ENCODE data around the gene SPEN. TPM values are rescaled to one million over a fixed set of nuclear protein-coding genes. Genes with fewer than 3 reads are reported as not detected.

Gene SPEN
- total RNA-seq, 1 experiment from 2014 or later = 46.4 TPM

DNA sequence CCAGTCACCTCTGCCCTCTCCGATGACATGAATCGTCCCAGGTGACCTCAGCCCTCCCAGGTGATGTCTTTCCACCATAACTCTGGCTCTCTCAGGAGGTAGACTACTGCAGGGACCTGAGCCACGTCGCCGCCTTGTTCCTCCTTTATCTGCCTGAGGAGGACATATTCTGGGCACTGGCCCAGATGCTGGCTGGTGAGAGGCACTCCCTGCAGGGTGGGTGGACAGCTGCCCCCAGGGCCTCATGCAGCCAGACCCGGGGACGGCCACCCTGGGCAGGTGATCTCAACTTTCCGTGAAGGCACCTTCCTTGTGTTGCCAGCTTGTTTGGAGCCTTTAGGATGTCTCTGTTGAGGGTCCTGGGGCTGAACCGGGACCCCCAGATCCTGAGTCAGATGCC is 142.3 kb downstream of the SPEN start:
- Mint-ChIP-seq H3K27me3 (ENCODE audit: insufficient read depth, unreplicated experiment) (no peaks in the 10 kb centered on the region), H3K27ac (ENCODE audit: unreplicated experiment) (no peak overlapping the region), H3K4me1 (ENCODE audit: low read depth, unreplicated experiment) (no peaks in the 10 kb centered on the region), H3K9me3 (ENCODE audit: unreplicated experiment) (no peaks in the 10 kb centered on the region), H3K4me3 (ENCODE audit: unreplicated experiment) (no peak overlapping the region), H3K36me3 (ENCODE audit: insufficient read depth, unreplicated experiment) (no peaks in the 10 kb centered on the region)
- no TSS peak for BruUV-seq (replicated peaks)
- TF ChIP-seq, protein P1, sequence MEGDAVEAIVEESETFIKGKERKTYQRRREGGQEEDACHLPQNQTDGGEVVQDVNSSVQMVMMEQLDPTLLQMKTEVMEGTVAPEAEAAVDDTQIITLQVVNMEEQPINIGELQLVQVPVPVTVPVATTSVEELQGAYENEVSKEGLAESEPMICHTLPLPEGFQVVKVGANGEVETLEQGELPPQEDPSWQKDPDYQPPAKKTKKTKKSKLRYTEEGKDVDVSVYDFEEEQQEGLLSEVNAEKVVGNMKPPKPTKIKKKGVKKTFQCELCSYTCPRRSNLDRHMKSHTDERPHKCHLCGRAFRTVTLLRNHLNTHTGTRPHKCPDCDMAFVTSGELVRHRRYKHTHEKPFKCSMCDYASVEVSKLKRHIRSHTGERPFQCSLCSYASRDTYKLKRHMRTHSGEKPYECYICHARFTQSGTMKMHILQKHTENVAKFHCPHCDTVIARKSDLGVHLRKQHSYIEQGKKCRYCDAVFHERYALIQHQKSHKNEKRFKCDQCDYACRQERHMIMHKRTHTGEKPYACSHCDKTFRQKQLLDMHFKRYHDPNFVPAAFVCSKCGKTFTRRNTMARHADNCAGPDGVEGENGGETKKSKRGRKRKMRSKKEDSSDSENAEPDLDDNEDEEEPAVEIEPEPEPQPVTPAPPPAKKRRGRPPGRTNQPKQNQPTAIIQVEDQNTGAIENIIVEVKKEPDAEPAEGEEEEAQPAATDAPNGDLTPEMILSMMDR (IDR thresholded peaks at IDR 0.05; ENCODE audit: insufficient read depth in 1 of 2, low read depth in 1 of 2, low read length in 1 of 2, severe bottlenecking in 1 of 2, unreplicated experiment in 1 of 2) = no peak
- POLR2A ChIA-PET = no interaction called here
- CTCF ChIA-PET = no interaction called here
- no peaks in the 10 kb centered on the region for H3K36me3 ChIP-seq (ENCODE audit: control insufficient read depth, insufficient read depth, low read length)
- no peak for DNase-seq
- H3K4me1 ChIP-seq = no peaks in the 10 kb centered on the region
- no peaks in the 10 kb centered on the region for H3K9me3 ChIP-seq
- H3K27me3 ChIP-seq (replicated peaks; ENCODE audit: control insufficient read depth, insufficient read depth, low read length) = no peaks in the 10 kb centered on the region
- intact Hi-C loops (cut with micrococcal nuclease; ENCODE audit: unreplicated experiment) = no loop called here
- H3K4me3 ChIP-seq (ENCODE audit: low read depth, low read length) = no peak overlapping the region

Other genes with a start within 250 kb of the SPEN start
- gene DDI2, start 230.2 kb upstream of the SPEN start, total RNA-seq (2022) = 53.1 and 53.4 TPM in 2 replicates
- 33.3 and 38.6 TPM in 2 replicates for gene PLEKHM2, start 163.4 kb upstream of the SPEN start, total RNA-seq (2022)
- 0.49 and 1.1 TPM in 2 replicates for gene SLC25A34, start 111.4 kb upstream of the SPEN start, total RNA-seq (2022)
- gene TMEM82, start 105.2 kb upstream of the SPEN start, total RNA-seq (2022) = 2.7 and 3.5 TPM in 2 replicates
- 3.6 and 5.5 TPM in 2 replicates for gene FBLIM1, start 88.9 kb upstream of the SPEN start, total RNA-seq (2022)
- 1.8 and 1.9 TPM in 2 replicates for gene UQCRHL, start 40.1 kb upstream of the SPEN start, total RNA-seq (2022)
- gene ZBTB17, start 128.4 kb downstream of the SPEN start, total RNA-seq (2022) = 21.5 and 23.5 TPM in 2 replicates
- 0.16 TPM in 1 of 2 replicates, not detected in the other for gene SRARP, start 156.5 kb downstream of the SPEN start, total RNA-seq (2022)
- not detected in 2 replicates for gene HSPB7, start 170.3 kb downstream of the SPEN start, total RNA-seq (2022)
- gene CLCNKA, start 174.3 kb downstream of the SPEN start, total RNA-seq (2022) = 0.46 TPM in 1 of 2 replicates, not detected in the other
- not detected in 2 replicates for gene CLCNKB, start 196.1 kb downstream of the SPEN start, total RNA-seq (2022)
- gene FAM131C, start 225.9 kb downstream of the SPEN start, total RNA-seq (2022) = 0.41 and 0.44 TPM in 2 replicates